H1 (cell line): ENCODE results near the gene DDX3X.

ENCODE experiments used
- CBX5 ChIP-seq: fragments of 300-800, 300-1000 bp; sonication (generic); IDR thresholded peaks from 2 replicates; pipeline ENCODE4 v1.7.1; 2016; ENCODE audit warnings: antibody characterized with exemption, low read length, low read depth
- CEBPB ChIP-seq: IDR thresholded peaks from 2 replicates; pipeline ENCODE4 v1.6.1; 2012; ENCODE audit warnings: low read depth, low read length
- CTCF ChIP-seq, 3 experiments: IDR thresholded peaks; 1 replicate in 2 of 3; 2 replicates in 1 of 3; pipeline versions ENCODE4 v1.5.1 to v1.6.1; 2011; ENCODE audit warnings: low read length in 3 of 3, mild to moderate bottlenecking in 3 of 3, inconsistent platforms in 2 of 3, low read depth in 1 of 3, moderate library complexity in 1 of 3; ENCODE audit not compliant: insufficient read depth in 1 of 3; ENCODE audit errors: control extremely low read depth in 1 of 3
- EP300 ChIP-seq, 2 experiments: IDR thresholded peaks; 1 replicate in 1 of 2; 2 replicates in 1 of 2; pipeline ENCODE4 v1.6.1; 2011 to 2012; ENCODE audit warnings: low read depth in 2 of 2, low read length in 2 of 2, mild to moderate bottlenecking in 2 of 2, borderline replicate concordance in 1 of 2, inconsistent platforms in 1 of 2, moderate library complexity in 1 of 2
- EZH2 ChIP-seq: fragments of 200-600 bp; sonication (generic); IDR thresholded peaks from 2 replicates; pipeline ENCODE4 v1.7.1; 2012; ENCODE audit warnings: low read depth, mild to moderate bottlenecking, moderate library complexity, low read length, inconsistent platforms; ENCODE audit not compliant: severe bottlenecking
- HDAC6 ChIP-seq: IDR thresholded peaks from one replicate; pipeline ENCODE4 v1.7.1; 2012; ENCODE audit warnings: low read depth, mild to moderate bottlenecking, inconsistent platforms, low read length, moderate library complexity
- JUND ChIP-seq: IDR thresholded peaks from 2 replicates; pipeline ENCODE4 v1.6.1; 2011; ENCODE audit warnings: mild to moderate bottlenecking, improper control_type of control experiment, low read length
- KDM1A ChIP-seq: fragments of 200-600, 300-600 bp; sonication (generic); IDR thresholded peaks from 2 replicates; pipeline ENCODE4 v1.7.1; 2016; ENCODE audit warnings: mild to moderate bottlenecking, low read length, borderline replicate concordance
- POLR2A ChIP-seq, 2 experiments: IDR thresholded peaks; 1 replicate in 1 of 2; 2 replicates in 1 of 2; pipeline ENCODE4 v1.6.1; 2011; ENCODE audit warnings: low read depth in 2 of 2, low read length in 2 of 2, mild to moderate bottlenecking in 2 of 2; ENCODE audit errors: control extremely low read depth in 1 of 2
- POLR2AphosphoS5 ChIP-seq: IDR thresholded peaks from 2 replicates; pipeline ENCODE4 v1.6.1; 2011; ENCODE audit warnings: low read depth, low read length
- SUZ12 ChIP-seq: fragments of 200-600 bp; sonication (generic); IDR thresholded peaks from 2 replicates; pipeline ENCODE4 v1.6.1; 2012; ENCODE audit warnings: mild to moderate bottlenecking, inconsistent platforms, low read length, moderate library complexity, mixed read lengths

DNA sequence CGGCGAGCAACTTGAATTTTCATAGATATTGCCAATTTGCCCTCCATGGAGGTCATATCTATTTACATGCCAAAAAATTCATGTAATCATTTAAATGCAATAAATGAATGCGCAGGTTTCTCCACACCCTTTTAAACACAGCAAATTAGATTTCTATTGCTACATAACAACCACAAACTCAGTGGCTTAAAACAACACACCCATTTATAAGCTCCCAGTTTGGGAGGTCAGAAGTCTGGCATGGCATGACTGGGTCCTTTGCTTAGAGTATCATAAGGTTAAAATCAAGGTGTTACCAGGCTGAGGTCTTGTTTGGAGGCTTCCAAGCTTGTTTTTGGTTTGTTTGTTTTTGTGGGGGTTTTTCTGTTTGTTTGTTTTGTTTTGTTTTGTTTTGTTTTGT, 63.3 kb downstream of the DDX3X start:
- no peak for TF ChIP-seq EZH2
- TF ChIP-seq CTCF (IDR thresholded peaks at IDR 0.05; ENCODE audit: control extremely low read depth in 1 of 3, insufficient read depth in 1 of 3, low read depth in 1 of 3, low read length in 3 of 3): no peak
- no peak for TF ChIP-seq EP300 (IDR thresholded peaks at IDR 0.05; ENCODE audit: borderline replicate concordance in 1 of 2, low read depth in 2 of 2, low read length in 2 of 2)
- no peak for TF ChIP-seq POLR2AphosphoS5
- TF ChIP-seq KDM1A: no peak
- no peak for TF ChIP-seq JUND
- TF ChIP-seq CEBPB: no peak
- TF ChIP-seq CBX5: no peak
- TF ChIP-seq POLR2A (IDR thresholded peaks at IDR 0.05; ENCODE audit: control extremely low read depth in 1 of 2, low read depth in 2 of 2, low read length in 2 of 2): no peak
- TF ChIP-seq HDAC6: no peak
- no peak for TF ChIP-seq SUZ12
